ENCODE data around the gene TMEM106C.

The TMEM106C gene

DNA sequence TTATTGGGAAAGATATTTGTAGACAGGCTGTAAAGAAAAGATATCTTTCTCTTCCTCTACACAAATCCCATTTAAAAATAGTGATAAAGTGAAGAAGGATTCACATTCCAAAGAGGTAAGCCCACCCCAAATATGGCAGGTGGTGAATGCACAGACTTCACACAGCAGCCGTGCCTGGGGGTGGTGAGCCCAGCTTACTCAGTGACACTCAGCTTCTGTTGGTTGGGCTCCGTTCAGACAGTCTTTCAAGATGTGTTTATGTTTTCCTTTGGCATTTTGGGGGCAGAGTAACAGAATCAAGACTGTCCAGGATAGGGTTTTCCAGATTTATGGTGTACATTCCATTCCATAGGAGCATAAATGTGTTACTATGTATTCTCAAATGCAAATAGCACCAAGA lies 45.0 kb downstream of the TMEM106C start:
- Histone ChIP-seq H3K9me3 (no peaks in the 10 kb centered on the region), H3K4me1 (peaks cover 0 to 20% (median 20%) of the 10 kb centered on the region in 4 donors), H3K36me3 (no peaks in the 10 kb centered on the region), H3K27ac (no peak overlapping the region), H3K27me3 (peaks cover 0 to 71% of the 10 kb centered on the region in 2 donors), H3K4me3 (no peak overlapping the region)
- no peak for DNase-seq
- intact Hi-C loops (cut with DNase I; ENCODE audit: low total_unique reads), result no loop called here
- TF ChIP-seq, protein P1, sequence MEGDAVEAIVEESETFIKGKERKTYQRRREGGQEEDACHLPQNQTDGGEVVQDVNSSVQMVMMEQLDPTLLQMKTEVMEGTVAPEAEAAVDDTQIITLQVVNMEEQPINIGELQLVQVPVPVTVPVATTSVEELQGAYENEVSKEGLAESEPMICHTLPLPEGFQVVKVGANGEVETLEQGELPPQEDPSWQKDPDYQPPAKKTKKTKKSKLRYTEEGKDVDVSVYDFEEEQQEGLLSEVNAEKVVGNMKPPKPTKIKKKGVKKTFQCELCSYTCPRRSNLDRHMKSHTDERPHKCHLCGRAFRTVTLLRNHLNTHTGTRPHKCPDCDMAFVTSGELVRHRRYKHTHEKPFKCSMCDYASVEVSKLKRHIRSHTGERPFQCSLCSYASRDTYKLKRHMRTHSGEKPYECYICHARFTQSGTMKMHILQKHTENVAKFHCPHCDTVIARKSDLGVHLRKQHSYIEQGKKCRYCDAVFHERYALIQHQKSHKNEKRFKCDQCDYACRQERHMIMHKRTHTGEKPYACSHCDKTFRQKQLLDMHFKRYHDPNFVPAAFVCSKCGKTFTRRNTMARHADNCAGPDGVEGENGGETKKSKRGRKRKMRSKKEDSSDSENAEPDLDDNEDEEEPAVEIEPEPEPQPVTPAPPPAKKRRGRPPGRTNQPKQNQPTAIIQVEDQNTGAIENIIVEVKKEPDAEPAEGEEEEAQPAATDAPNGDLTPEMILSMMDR (IDR thresholded peaks at IDR 0.05), result no peak

DNA sequence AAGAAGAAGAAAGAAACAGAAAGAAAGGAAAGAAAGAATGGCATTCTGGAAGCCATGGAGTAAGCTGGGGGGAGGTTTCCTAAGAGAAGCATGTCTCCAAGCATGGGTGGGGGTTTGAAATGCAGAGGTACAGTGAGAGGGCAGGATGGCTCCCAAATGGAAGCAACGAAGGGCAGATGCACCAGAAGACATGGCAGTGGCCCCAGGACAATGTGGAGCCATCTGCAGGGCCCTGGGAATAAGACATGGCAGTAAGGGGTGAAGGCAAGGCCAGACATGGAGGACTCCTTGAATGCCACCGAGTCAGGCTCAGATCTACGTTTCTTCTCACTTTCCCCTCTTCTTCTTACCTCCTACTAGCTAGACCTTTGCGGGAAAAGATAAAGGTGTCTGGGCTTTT lies 45.6 kb downstream of the TMEM106C start:
- no peaks in the 10 kb centered on the region for H3K36me3 ChIP-seq
- intact Hi-C loops (cut with DNase I; ENCODE audit: low total_unique reads), result no loop called here
- no peaks in the 10 kb centered on the region for H3K9me3 ChIP-seq
- DNase-seq, result no peak
- H3K27ac ChIP-seq, result no peak overlapping the region
- peaks cover 0 to 65% of the 10 kb centered on the region in 2 donors for H3K27me3 ChIP-seq
- peaks cover 0 to 14% (median 14%) of the 10 kb centered on the region in 4 donors for H3K4me1 ChIP-seq
- TF ChIP-seq, protein P1 (IDR thresholded peaks at IDR 0.05), result no peak
- H3K4me3 ChIP-seq, result no peak overlapping the region

DNA sequence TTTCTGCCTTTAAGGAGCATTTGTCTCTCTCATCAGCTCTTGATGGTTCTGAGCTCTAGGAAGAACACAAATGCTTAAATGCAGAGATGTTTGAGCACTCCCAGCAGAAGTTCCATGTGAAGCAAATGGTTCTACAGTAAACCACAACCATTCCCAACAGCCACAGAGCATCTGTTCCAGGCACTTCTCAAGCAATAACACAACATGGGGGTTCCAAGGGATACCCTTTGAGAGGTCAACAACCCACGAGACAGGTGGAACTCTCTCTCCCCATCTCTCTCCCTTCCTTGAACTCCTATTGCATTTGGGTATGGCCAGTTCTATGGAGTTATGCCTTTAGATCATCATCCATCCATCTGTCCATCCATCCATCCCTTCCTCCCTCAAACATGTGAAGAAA lies 46.1 kb downstream of the TMEM106C start:
- intact Hi-C loops (cut with DNase I; ENCODE audit: low total_unique reads), result no loop called here
- Histone ChIP-seq H3K4me1 (peaks cover 0 to 9% (median 8%) of the 10 kb centered on the region in 4 donors), H3K27ac (no peak overlapping the region), H3K27me3 (peaks cover 0 to 60% of the 10 kb centered on the region in 2 donors), H3K4me3 (no peak overlapping the region), H3K36me3 (no peaks in the 10 kb centered on the region), H3K9me3 (no peaks in the 10 kb centered on the region)
- no peak for DNase-seq
- TF ChIP-seq, protein P1 (IDR thresholded peaks at IDR 0.05), result no peak

DNA sequence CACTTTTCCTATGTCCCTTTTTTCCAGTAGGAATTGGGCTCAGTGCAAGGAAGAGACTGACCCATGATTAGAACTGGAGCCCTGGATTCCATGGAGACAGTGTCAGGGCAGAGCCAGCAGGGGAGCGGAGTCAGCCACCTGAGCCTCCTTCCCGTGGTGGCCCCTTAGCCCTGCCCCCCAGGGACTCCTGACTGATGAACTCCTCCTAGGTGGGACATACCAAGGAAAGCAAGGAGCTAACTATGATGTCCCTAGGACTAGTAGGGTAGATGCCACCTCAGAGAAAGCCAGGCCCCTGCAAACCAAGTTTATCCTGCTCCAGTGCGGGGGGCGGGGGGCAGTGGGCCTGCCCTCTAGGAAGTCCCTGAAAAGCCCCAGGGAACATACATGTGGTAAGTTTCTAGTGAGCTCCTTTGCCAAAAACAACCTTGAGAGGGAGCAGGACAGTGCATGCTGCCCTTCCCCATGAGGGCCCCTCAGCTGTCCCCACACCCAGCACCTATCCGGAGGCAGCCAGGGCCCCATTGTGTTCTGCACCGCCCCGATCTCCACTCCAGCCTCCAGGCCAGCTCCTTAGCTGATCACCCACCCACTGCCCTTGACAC lies 47.1 kb downstream of the TMEM106C start:
- DNase-seq, result no peak
- no peaks in the 10 kb centered on the region for H3K36me3 ChIP-seq
- TF ChIP-seq, protein P1 (IDR thresholded peaks at IDR 0.05), result no peak
- H3K27ac ChIP-seq, result no peak overlapping the region
- no peaks in the 10 kb centered on the region for H3K9me3 ChIP-seq
- H3K27me3 ChIP-seq, result peaks cover 0 to 54% of the 10 kb centered on the region in 2 donors
- H3K4me1 ChIP-seq, result no peaks in the 10 kb centered on the region
- no peak overlapping the region for H3K4me3 ChIP-seq
- intact Hi-C loops (cut with DNase I; ENCODE audit: low total_unique reads), result no loop called here

DNA sequence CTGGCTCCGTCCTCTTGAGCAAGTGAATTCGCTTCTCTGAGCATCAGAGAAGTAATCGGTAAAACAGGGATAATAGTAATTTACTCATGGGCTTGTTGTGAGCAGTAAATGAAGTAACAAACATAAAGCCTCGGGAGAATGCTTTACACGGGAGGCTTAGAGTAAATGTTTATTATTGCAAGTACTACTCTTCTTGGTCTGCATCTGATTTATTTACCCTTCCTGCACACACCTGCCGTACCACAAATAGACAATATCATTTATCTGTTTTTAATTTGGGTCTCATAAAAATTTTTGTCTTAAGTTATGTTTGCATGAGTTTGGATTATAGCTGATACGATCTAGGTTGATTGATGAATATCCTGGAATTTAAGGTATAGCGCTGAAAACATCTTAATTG lies 48.7 kb downstream of the TMEM106C start:
- no peak overlapping the region for H3K4me3 ChIP-seq

More for the DNA sequence above, 48.7 kb downstream of the TMEM106C start:
- no peak overlapping the region for H3K27ac ChIP-seq
- peaks cover 0 to 44% of the 10 kb centered on the region in 2 donors for H3K27me3 ChIP-seq
- no peaks in the 10 kb centered on the region for H3K9me3 ChIP-seq
- H3K36me3 ChIP-seq, result no peaks in the 10 kb centered on the region
- TF ChIP-seq, protein P1 (IDR thresholded peaks at IDR 0.05), result no peak
- H3K4me1 ChIP-seq, result no peaks in the 10 kb centered on the region
- DNase-seq, result no peak
- intact Hi-C loops (cut with DNase I; ENCODE audit: low total_unique reads), result no loop called here
